Endothelial cell of umbilical vein (primary cell): ENCODE results near the gene GRB14. TPM values are rescaled to one million over a fixed set of nuclear protein-coding genes. Genes with fewer than 3 reads are reported as not detected.

Experiments
- BruUV-seq: library from RNA; stranded (reverse); fragments of 400-500 nt; replicated peaks from 2 replicates; lab custom pipeline; 2021; lab: Mats Ljungman, UMichigan
- CTCF ChIA-PET: fragments of 300-600, 350-600 bp; sonication (Branson Sonifier 250); formaldehyde crosslinking; loops from one replicate; lab custom pipeline; 2021; ENCODE audit warnings: antibody characterized with exemption, inconsistent platforms; lab: Charles Lee
- POLR2A ChIA-PET: fragments of 300-600, 350-600 bp; sonication (Branson Sonifier 250); formaldehyde crosslinking; loops from one replicate; lab custom pipeline; 2021; ENCODE audit warnings: antibody characterized with exemption, inconsistent platforms; lab: Charles Lee
- DNase-seq: peaks from one replicate; pipeline ENCODE4 v3.0.0-alpha.2; 2011; ENCODE audit warnings: low read depth, low spot score
- FAIRE-seq: peaks from 2 replicates; lab custom pipeline; 2011; peaks lifted over from hg19 to GRCh38; lab: Jason Lieb, UNC
- H2AFZ ChIP-seq: 2 replicates; pipeline ENCODE4 v1.6.0; 2012; ENCODE audit warnings: low read depth, low read length, control low read depth, inconsistent platforms
- H3K27ac ChIP-seq: 2 replicates; pipeline ENCODE4 v1.5.1; 2011; ENCODE audit warnings: low read depth, mild to moderate bottlenecking, control low read depth, low read length, moderate library complexity; ENCODE audit not compliant: insufficient read depth
- H3K27me3 ChIP-seq, 2 experiments: 2 replicates each; pipeline versions ENCODE4 v1.6.0 to v1.6.1; 2011; ENCODE audit warnings: low read length in 2 of 2, mixed read lengths in 1 of 2; ENCODE audit not compliant: control insufficient read depth in 2 of 2, insufficient read depth in 2 of 2
- H3K36me3 ChIP-seq, 2 experiments: 2 replicates in 1 of 2; 3 replicates in 1 of 2; pipeline ENCODE4 v1.5.1; 2011; ENCODE audit warnings: low read length in 2 of 2, mild to moderate bottlenecking in 1 of 2, moderate library complexity in 1 of 2; ENCODE audit not compliant: control insufficient read depth in 2 of 2, insufficient read depth in 2 of 2; ENCODE audit errors: extremely low read depth in 1 of 2
- H3K4me1 ChIP-seq: 3 replicates; pipeline ENCODE4 v1.5.1; 2011; ENCODE audit warnings: mild to moderate bottlenecking, low read length; ENCODE audit not compliant: control insufficient read depth, insufficient read depth; ENCODE audit errors: extremely low read depth
- H3K4me2 ChIP-seq: 2 replicates; pipeline ENCODE4 v1.6.1; 2011; ENCODE audit warnings: low read length, control low read depth, mixed read lengths; ENCODE audit not compliant: insufficient read depth
- H3K4me3 ChIP-seq, 3 experiments: fragments of 200-600 bp in 1 of 3; sonication (generic), shearing (Covaris generic) in 1 of 3; replicated peaks in 1 of 3; 2 replicates each; pipeline ENCODE4 v1.5.1; 2011 to 2016; ENCODE audit warnings: control low read depth in 3 of 3, low read length in 3 of 3, mild to moderate bottlenecking in 2 of 3, inconsistent platforms in 1 of 3, low read depth in 1 of 3, moderate library complexity in 1 of 3; ENCODE audit not compliant: insufficient read depth in 1 of 3
- H3K79me2 ChIP-seq: 2 replicates; pipeline ENCODE4 v1.6.0; 2012; ENCODE audit warnings: low read length, inconsistent platforms; ENCODE audit not compliant: control insufficient read depth, insufficient read depth
- H3K9ac ChIP-seq: replicated peaks from 2 replicates; pipeline ENCODE3; 2011; ENCODE audit warnings: low read length, control low read depth; ENCODE audit not compliant: insufficient read depth; ENCODE audit errors: extremely low read depth
- H3K9me1 ChIP-seq: replicated peaks from 3 replicates; pipeline ENCODE4 v1.6.0; 2011; ENCODE audit warnings: mild to moderate bottlenecking, low read length; ENCODE audit not compliant: control insufficient read depth, insufficient read depth; ENCODE audit errors: extremely low read depth
- H3K9me3 ChIP-seq: replicated peaks from 2 replicates; pipeline ENCODE4 v1.5.1; 2012; ENCODE audit warnings: low read length, inconsistent platforms; ENCODE audit not compliant: control insufficient read depth, insufficient read depth
- H4K20me1 ChIP-seq: replicated peaks from 2 replicates; pipeline ENCODE3; 2011; ENCODE audit warnings: mild to moderate bottlenecking, low read length; ENCODE audit not compliant: control insufficient read depth, insufficient read depth; ENCODE audit errors: extremely low read depth
- EZH2 ChIP-seq: IDR thresholded peaks from 2 replicates; pipeline ENCODE4 v1.6.1; 2012; ENCODE audit warnings: borderline replicate concordance, low read depth, mild to moderate bottlenecking, moderate library complexity, low read length, inconsistent platforms; ENCODE audit not compliant: severe bottlenecking
- FOS ChIP-seq: IDR thresholded peaks from 2 replicates; pipeline ENCODE4 v1.6.1; 2011; ENCODE audit warnings: mild to moderate bottlenecking, low read length, moderate library complexity, borderline replicate concordance; ENCODE audit not compliant: insufficient read depth
- GATA2 ChIP-seq: IDR thresholded peaks from 2 replicates; pipeline ENCODE4 v1.7.0; 2011; ENCODE audit warnings: low read depth, mild to moderate bottlenecking, moderate library complexity, mixed read lengths, low read length; ENCODE audit not compliant: insufficient read length, insufficient read depth
- JUN ChIP-seq: IDR thresholded peaks from 2 replicates; pipeline ENCODE4 v1.6.1; 2011; ENCODE audit warnings: borderline replicate concordance, low read depth; ENCODE audit not compliant: insufficient read length, insufficient read depth
- MYC ChIP-seq: IDR thresholded peaks from one replicate; pipeline ENCODE4 v1.6.1; 2011; ENCODE audit warnings: mild to moderate bottlenecking, low read depth, low read length
- POLR2A ChIP-seq: IDR thresholded peaks from 2 replicates; pipeline ENCODE4 v1.6.1; 2012; ENCODE audit warnings: low read depth, mild to moderate bottlenecking, control low read depth, low read length
- POLR2AphosphoS5 ChIP-seq: IDR thresholded peaks from 2 replicates; pipeline ENCODE4 v1.6.1; 2012; ENCODE audit warnings: low read depth, mild to moderate bottlenecking, control low read depth, low read length, moderate library complexity; ENCODE audit not compliant: insufficient read depth
- dilution Hi-C: fragments of 300-500 bp; cut with MboI; formaldehyde crosslinking; loops from one replicate; pipeline ENCODE4 v1.15.0; 2019; ENCODE audit warnings: low sequenced_read_pairs; ENCODE audit not compliant: extremely low pct_ligation_motif_present
- intact Hi-C: fragments of 100-400 bp; cut with micrococcal nuclease; formaldehyde crosslinking; loops from one replicate; pipeline ENCODE4 v1.10.0; 2022
- polyA plus RNA-seq, 4 experiments: library from polyadenylated mRNA; depleted of rRNA in 3 of 4; stranded (reverse) in 3 of 4; unstranded in 1 of 4; fragments of >200 nt; gene quantifications; 2 replicates each; pipeline versions ENCODE4 v1.2.1 to v1.2.3, GENCODE V29; 2011 to 2012; ENCODE audit warnings: missing spikeins in 1 of 4
- total RNA-seq: library from RNA; stranded (reverse); gene quantifications from 2 replicates; pipeline ENCODE4 v1.2.3, GENCODE V29; 2021
- TF ChIP-seq, protein P1 (sequence below): IDR thresholded peaks from 2 replicates; pipeline ENCODE4 v1.6.1; 2011; ENCODE audit not compliant: insufficient read depth, insufficient read length
- TF ChIP-seq, protein P2 (sequence below), 2 donors: IDR thresholded peaks; 1 replicate in 1 of 2; 2 replicates in 1 of 2; pipeline ENCODE4 v1.5.1; 2011; ENCODE audit warnings: low read length in 2 of 2, mild to moderate bottlenecking in 2 of 2, moderate library complexity in 2 of 2, control low read depth in 1 of 2, inconsistent platforms in 1 of 2, low read depth in 1 of 2; ENCODE audit not compliant: insufficient read depth in 1 of 2; ENCODE audit errors: extremely low read depth in 1 of 2

Gene GRB14
- total and polyA plus RNA-seq, 2 donors (not counting 3 experiments of a cell fraction or from before 2014, with no cell fraction given), result 3.0 to 10.3 TPM

DNA sequence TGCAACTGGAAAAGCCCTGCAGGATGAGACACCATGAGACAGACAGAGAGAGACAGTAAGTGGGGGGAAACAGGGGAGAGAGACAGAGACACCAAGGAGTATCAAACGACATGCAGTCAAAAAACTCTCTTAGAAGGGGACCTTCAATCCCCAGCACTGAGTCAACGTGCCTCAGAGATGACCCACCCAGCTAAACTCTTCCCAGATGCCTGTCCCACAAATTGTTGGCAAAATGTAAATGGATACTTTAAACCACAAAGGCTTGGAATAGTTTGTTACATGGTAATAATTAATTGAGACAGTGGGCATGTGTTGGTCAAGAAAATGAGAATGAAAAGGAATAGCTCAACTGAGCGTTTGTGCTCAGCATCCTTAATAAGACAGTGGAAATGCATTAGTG lies 98.3 kb downstream of the GRB14 start:
- CTCF ChIA-PET, result interaction anchor here (2.0 to 2.5 kb wide), 2 partner anchors 13 to 15 kb away, joined by 7 to 8 read pairs; no protein-coding TSS in a partner anchor
- FAIRE-seq, result no peak
- no peak overlapping the region for H2AFZ ChIP-seq
- H3K36me3 ChIP-seq, result no peaks in the 10 kb centered on the region
- TF ChIP-seq GATA2 (no peak), JUN (no peak), MYC (no peak), POLR2A (no peak), FOS (no peak)
- TF ChIP-seq, protein P1, sequence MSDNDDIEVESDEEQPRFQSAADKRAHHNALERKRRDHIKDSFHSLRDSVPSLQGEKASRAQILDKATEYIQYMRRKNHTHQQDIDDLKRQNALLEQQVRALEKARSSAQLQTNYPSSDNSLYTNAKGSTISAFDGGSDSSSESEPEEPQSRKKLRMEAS, result no peak
- H3K4me1 ChIP-seq, result peaks cover 7% of the 10 kb centered on the region
- H3K9ac ChIP-seq, result no peak overlapping the region
- dilution Hi-C loops, result no loop called here
- no peak overlapping the region for H3K27ac ChIP-seq
- DNase-seq, result no peak
- BruUV-seq, result no TSS peak
- H3K4me3 ChIP-seq, result no peak overlapping the region
- no peaks in the 10 kb centered on the region for H3K27me3 ChIP-seq
- no peaks in the 10 kb centered on the region for H3K9me3 ChIP-seq
- H3K4me2 ChIP-seq, result no peak overlapping the region
- POLR2A ChIA-PET, result no interaction called here
- H3K9me1 ChIP-seq, result no peaks in the 10 kb centered on the region
- no peaks in the 10 kb centered on the region for H4K20me1 ChIP-seq
- H3K79me2 ChIP-seq, result no peaks in the 10 kb centered on the region
- intact Hi-C loops, result loop anchor here (10.0 kb wide), 1 partner anchor 698 kb away; no protein-coding TSS in a partner anchor

- Histone ChIP-seq H3K9me1 (no peaks in the 10 kb centered on the region), H3K36me3 (no peaks in the 10 kb centered on the region), H3K4me3 (no peak overlapping the region), H3K4me2 (no peak overlapping the region), H3K27me3 (no peaks in the 10 kb centered on the region), H3K9me3 (no peaks in the 10 kb centered on the region), H3K4me1 (peaks cover 7% of the 10 kb centered on the region), H3K79me2 (no peaks in the 10 kb centered on the region), H2AFZ (no peak overlapping the region), H4K20me1 (no peaks in the 10 kb centered on the region), H3K27ac (no peak overlapping the region), H3K9ac (no peak overlapping the region)
- dilution Hi-C loops (no loop called here), intact Hi-C loops (loop anchor here (10.0 kb wide), 1 partner anchor 698 kb away; no protein-coding TSS in a partner anchor)
- POLR2A ChIA-PET, result no interaction called here
- CTCF ChIA-PET, result interaction anchor here (2.0 kb wide), 1 partner anchor 14 kb away, joined by 8 read pairs; no protein-coding TSS in a partner anchor
- no peak for FAIRE-seq
- TF ChIP-seq FOS, result no peak
- TF ChIP-seq, protein P1, result no peak
- TF ChIP-seq GATA2, result no peak
- no peak for TF ChIP-seq EZH2
- TF ChIP-seq MYC, result no peak
- TF ChIP-seq POLR2AphosphoS5, result no peak
- no peak for TF ChIP-seq JUN
- TF ChIP-seq POLR2A, result no peak
- TF ChIP-seq, protein P2, sequence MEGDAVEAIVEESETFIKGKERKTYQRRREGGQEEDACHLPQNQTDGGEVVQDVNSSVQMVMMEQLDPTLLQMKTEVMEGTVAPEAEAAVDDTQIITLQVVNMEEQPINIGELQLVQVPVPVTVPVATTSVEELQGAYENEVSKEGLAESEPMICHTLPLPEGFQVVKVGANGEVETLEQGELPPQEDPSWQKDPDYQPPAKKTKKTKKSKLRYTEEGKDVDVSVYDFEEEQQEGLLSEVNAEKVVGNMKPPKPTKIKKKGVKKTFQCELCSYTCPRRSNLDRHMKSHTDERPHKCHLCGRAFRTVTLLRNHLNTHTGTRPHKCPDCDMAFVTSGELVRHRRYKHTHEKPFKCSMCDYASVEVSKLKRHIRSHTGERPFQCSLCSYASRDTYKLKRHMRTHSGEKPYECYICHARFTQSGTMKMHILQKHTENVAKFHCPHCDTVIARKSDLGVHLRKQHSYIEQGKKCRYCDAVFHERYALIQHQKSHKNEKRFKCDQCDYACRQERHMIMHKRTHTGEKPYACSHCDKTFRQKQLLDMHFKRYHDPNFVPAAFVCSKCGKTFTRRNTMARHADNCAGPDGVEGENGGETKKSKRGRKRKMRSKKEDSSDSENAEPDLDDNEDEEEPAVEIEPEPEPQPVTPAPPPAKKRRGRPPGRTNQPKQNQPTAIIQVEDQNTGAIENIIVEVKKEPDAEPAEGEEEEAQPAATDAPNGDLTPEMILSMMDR (IDR thresholded peaks at IDR 0.05; ENCODE audit: extremely low read depth in 1 of 2, insufficient read depth in 1 of 2, low read depth in 1 of 2, low read length in 2 of 2), result no peak
- BruUV-seq, result no TSS peak
- DNase-seq, result no peak
These were observed 98.7 kb downstream of the GRB14 start for GRCh38 chr2:164522561-164522981.
